Measurements from ENCODE around the gene AGBL2.
"Not testable (repeated sequence)": the region's sequence is repeated elsewhere in the genome, so short reads cannot be mapped to it uniquely, and the experiment has no call there.

The AGBL2 gene

GRCh38 chr11:47750725-47751124 lies 35.6 kb upstream of the AGBL2 start:
- Histone ChIP-seq H3K9ac (ENCODE audit: low read length) (no peak overlapping the region), H3K23ac (ENCODE audit: low read length in 2 of 2) (no peak overlapping the region), H3K18ac (ENCODE audit: low read depth in 1 of 2, low read length in 2 of 2) (no peak overlapping the region), H3K4ac (ENCODE audit: low read depth in 1 of 2, low read length in 2 of 2) (no peak overlapping the region), H2AFZ (ENCODE audit: low read depth, low read length) (no peak overlapping the region), H3K4me1 (ENCODE audit: control insufficient read depth, insufficient read depth, low read depth, low read length) (no peaks in the 10 kb centered on the region), H2BK15ac (ENCODE audit: low read depth, poor library complexity, severe bottlenecking) (no peak overlapping the region), H2AK5ac (ENCODE audit: low read length, severe bottlenecking) (no peak overlapping the region), H4K8ac (ENCODE audit: low read length) (no peak overlapping the region), H4K91ac (ENCODE audit: low read length) (no peak overlapping the region), H3K4me2 (ENCODE audit: low read length, poor library complexity, severe bottlenecking) (no peak overlapping the region), H3K27ac (ENCODE audit: low read length, poor library complexity, severe bottlenecking) (no peak overlapping the region), H3K14ac (ENCODE audit: low read length in 2 of 2) (no peak overlapping the region), H3K27me3 (ENCODE audit: control insufficient read depth in 1 of 2, insufficient read depth in 1 of 2, low read length in 2 of 2) (no peaks in the 10 kb centered on the region), H3K9me3 (ENCODE audit: control insufficient read depth, low read length) (no peaks in the 10 kb centered on the region), H3K36me3 (ENCODE audit: control insufficient read depth in 1 of 2, insufficient read depth in 2 of 2, low read depth in 1 of 2, low read length in 2 of 2) (peaks cover 66 to 89% of the 10 kb centered on the region in 2 experiments), H2BK12ac (ENCODE audit: low read length in 2 of 2) (no peak overlapping the region), H3K4me3 (ENCODE audit: insufficient read depth in 1 of 2, low read depth in 1 of 2, low read length in 2 of 2) (no peak overlapping the region), H3K79me1 (replicated peaks; ENCODE audit: low read length, poor library complexity, severe bottlenecking) (peaks cover 33% of the 10 kb centered on the region), H2BK120ac (ENCODE audit: low read depth, low read length) (no peak overlapping the region), H2BK5ac (ENCODE audit: low read depth, low read length, poor library complexity, severe bottlenecking) (no peak overlapping the region)
- WGBS: 82% methylated on average over 4 of the region's 5 CpGs
- DNase-seq: no peak

- not testable (repeated sequence) for H3K4me1 ChIP-seq (ENCODE audit: control insufficient read depth, insufficient read depth, low read depth, low read length); H3K27me3 ChIP-seq (ENCODE audit: control insufficient read depth in 1 of 2, insufficient read depth in 1 of 2, low read length in 2 of 2); H2AK5ac ChIP-seq (ENCODE audit: low read length, severe bottlenecking); H3K4me3 ChIP-seq (ENCODE audit: insufficient read depth in 1 of 2, low read depth in 1 of 2, low read length in 2 of 2); H3K27ac ChIP-seq (ENCODE audit: low read length, poor library complexity, severe bottlenecking); H3K9ac ChIP-seq (ENCODE audit: low read length); H2BK15ac ChIP-seq (ENCODE audit: low read depth, poor library complexity, severe bottlenecking); H2BK120ac ChIP-seq (ENCODE audit: low read depth, low read length); H3K9me3 ChIP-seq (ENCODE audit: control insufficient read depth, low read length); H2BK5ac ChIP-seq (ENCODE audit: low read depth, low read length, poor library complexity, severe bottlenecking); H3K4me2 ChIP-seq (ENCODE audit: low read length, poor library complexity, severe bottlenecking); H2BK12ac ChIP-seq (ENCODE audit: low read length in 2 of 2); DNase-seq; H3K18ac ChIP-seq (ENCODE audit: low read depth in 1 of 2, low read length in 2 of 2); H3K4ac ChIP-seq (ENCODE audit: low read depth in 1 of 2, low read length in 2 of 2); H3K14ac ChIP-seq (ENCODE audit: low read length in 2 of 2); H2AFZ ChIP-seq (ENCODE audit: low read depth, low read length); H4K8ac ChIP-seq (ENCODE audit: low read length); H3K23ac ChIP-seq (ENCODE audit: low read length in 2 of 2); H4K91ac ChIP-seq (ENCODE audit: low read length)
- Histone ChIP-seq H3K79me1 (replicated peaks; ENCODE audit: low read length, poor library complexity, severe bottlenecking) (peaks cover 27% of the 10 kb centered on the region), H3K36me3 (ENCODE audit: control insufficient read depth in 1 of 2, insufficient read depth in 2 of 2, low read depth in 1 of 2, low read length in 2 of 2) (peaks cover 59 to 98% of the 10 kb centered on the region in 2 experiments)
- 99% methylated on average over 6 of the region's 7 CpGs for WGBS
Measured at GRCh38 chr11:47742494-47742893, 27.3 kb upstream of the AGBL2 start.

DNA sequence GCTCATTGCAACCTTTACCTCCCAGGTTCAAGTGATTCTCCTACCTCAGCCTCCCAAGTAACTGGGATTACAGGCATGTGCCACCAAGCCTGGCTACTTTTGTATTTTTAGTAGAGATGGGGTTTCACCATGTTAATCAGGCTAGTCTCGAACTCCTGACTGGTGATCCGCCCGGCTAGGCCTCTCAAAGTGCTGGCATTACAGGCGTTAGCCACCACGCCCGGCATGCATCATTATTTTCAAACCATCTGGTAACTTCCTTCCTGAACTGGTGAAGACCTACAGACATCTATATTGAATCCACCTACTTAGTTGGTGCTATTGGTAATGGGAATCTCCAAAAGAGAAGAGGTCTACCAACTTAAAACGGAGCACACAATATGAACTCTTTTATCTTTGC lies 22.6 kb upstream of the AGBL2 start:
- 96% methylated on average over 3 of the region's 7 CpGs for WGBS
- H2BK15ac ChIP-seq (ENCODE audit: low read depth, poor library complexity, severe bottlenecking); H3K14ac ChIP-seq (ENCODE audit: low read length in 2 of 2); H3K4me3 ChIP-seq (ENCODE audit: insufficient read depth in 1 of 2, low read depth in 1 of 2, low read length in 2 of 2); H3K9ac ChIP-seq (ENCODE audit: low read length); H2BK120ac ChIP-seq (ENCODE audit: low read depth, low read length); H3K9me3 ChIP-seq (ENCODE audit: control insufficient read depth, low read length); H3K4ac ChIP-seq (ENCODE audit: low read depth in 1 of 2, low read length in 2 of 2); H3K4me2 ChIP-seq (ENCODE audit: low read length, poor library complexity, severe bottlenecking); H2AFZ ChIP-seq (ENCODE audit: low read depth, low read length); H2BK5ac ChIP-seq (ENCODE audit: low read depth, low read length, poor library complexity, severe bottlenecking); H2BK12ac ChIP-seq (ENCODE audit: low read length in 2 of 2); H3K23ac ChIP-seq (ENCODE audit: low read length in 2 of 2); H3K27me3 ChIP-seq (ENCODE audit: control insufficient read depth in 1 of 2, insufficient read depth in 1 of 2, low read length in 2 of 2); H4K8ac ChIP-seq (ENCODE audit: low read length); H4K91ac ChIP-seq (ENCODE audit: low read length); H3K4me1 ChIP-seq (ENCODE audit: control insufficient read depth, insufficient read depth, low read depth, low read length); H2AK5ac ChIP-seq (ENCODE audit: low read length, severe bottlenecking); H3K18ac ChIP-seq (ENCODE audit: low read depth in 1 of 2, low read length in 2 of 2); DNase-seq; H3K27ac ChIP-seq (ENCODE audit: low read length, poor library complexity, severe bottlenecking): not testable (repeated sequence)
- peaks cover 59 to 95% of the 10 kb centered on the region in 2 experiments for H3K36me3 ChIP-seq (ENCODE audit: control insufficient read depth in 1 of 2, insufficient read depth in 2 of 2, low read depth in 1 of 2, low read length in 2 of 2)
- peaks cover 16% of the 10 kb centered on the region for H3K79me1 ChIP-seq (replicated peaks; ENCODE audit: low read length, poor library complexity, severe bottlenecking)

- H3K23ac ChIP-seq (ENCODE audit: low read length in 2 of 2): no peak overlapping the region
- H3K9ac ChIP-seq (ENCODE audit: low read length): no peak overlapping the region
- 96% methylated on average over 7 of the region's 10 CpGs for WGBS
- no peak overlapping the region for H3K14ac ChIP-seq (ENCODE audit: low read length in 2 of 2)
- no peak overlapping the region for H2AK5ac ChIP-seq (ENCODE audit: low read length, severe bottlenecking)
- no peak overlapping the region for H2BK5ac ChIP-seq (ENCODE audit: low read depth, low read length, poor library complexity, severe bottlenecking)
- no peak overlapping the region for H2BK15ac ChIP-seq (ENCODE audit: low read depth, poor library complexity, severe bottlenecking)
- H3K4me3 ChIP-seq (ENCODE audit: insufficient read depth in 1 of 2, low read depth in 1 of 2, low read length in 2 of 2): no peak overlapping the region
- DNase-seq: no peak
- no peak overlapping the region for H3K18ac ChIP-seq (ENCODE audit: low read depth in 1 of 2, low read length in 2 of 2)
- H3K27me3 ChIP-seq (ENCODE audit: control insufficient read depth in 1 of 2, insufficient read depth in 1 of 2, low read length in 2 of 2): no peaks in the 10 kb centered on the region
- H3K9me3 ChIP-seq (ENCODE audit: control insufficient read depth, low read length): no peaks in the 10 kb centered on the region
- no peak overlapping the region for H4K8ac ChIP-seq (ENCODE audit: low read length)
- no peak overlapping the region for H2BK120ac ChIP-seq (ENCODE audit: low read depth, low read length)
- H3K4me1 ChIP-seq (ENCODE audit: control insufficient read depth, insufficient read depth, low read depth, low read length): no peaks in the 10 kb centered on the region
- no peak overlapping the region for H2BK12ac ChIP-seq (ENCODE audit: low read length in 2 of 2)
- no peak overlapping the region for H2AFZ ChIP-seq (ENCODE audit: low read depth, low read length)
- no peak overlapping the region for H4K91ac ChIP-seq (ENCODE audit: low read length)
- H3K4me2 ChIP-seq (ENCODE audit: low read length, poor library complexity, severe bottlenecking): no peak overlapping the region
- peaks cover 47 to 95% of the 10 kb centered on the region in 2 experiments for H3K36me3 ChIP-seq (ENCODE audit: control insufficient read depth in 1 of 2, insufficient read depth in 2 of 2, low read depth in 1 of 2, low read length in 2 of 2)
- H3K27ac ChIP-seq (ENCODE audit: low read length, poor library complexity, severe bottlenecking): no peak overlapping the region
- H3K4ac ChIP-seq (ENCODE audit: low read depth in 1 of 2, low read length in 2 of 2): no peak overlapping the region
- peaks cover 12% of the 10 kb centered on the region for H3K79me1 ChIP-seq (replicated peaks; ENCODE audit: low read length, poor library complexity, severe bottlenecking)
Measured at GRCh38 chr11:47732271-47732670, 17.1 kb upstream of the AGBL2 start.

Data from mesenchymal stem cell (in vitro differentiated cells and primary cell).